Body of pancreas (tissue), 4 donors: Measurements from ENCODE around the gene C19orf25. TPM values are rescaled to one million over a fixed set of nuclear protein-coding genes. Genes with fewer than 3 reads are reported as not detected.

ENCODE experiments used
- ATAC-seq: fragments of 150-250 bp; one replicate; pipeline ENCODE4 v1.9.1; 2016
- DNase-seq, 4 donors: peaks; one replicate each; pipeline ENCODE4 v3.0.0-alpha.2; 2019
- H3K27ac ChIP-seq, 4 donors: fragments of 200-600 bp; sonication (generic); 1 replicate in 3 of 4; 2 replicates in 1 of 4; pipeline versions ENCODE4 v1.5.1 to v1.6.1; 2016 to 2019; ENCODE audit warnings: mild to moderate bottlenecking in 1 of 4, mixed read lengths in 1 of 4, moderate library complexity in 1 of 4
- H3K27me3 ChIP-seq, 2 donors: fragments of 200-600 bp; sonication (generic); one replicate each; pipeline ENCODE4 v1.6.0; 2016; ENCODE audit warnings: mild to moderate bottlenecking in 1 of 2
- H3K36me3 ChIP-seq, 2 donors: fragments of 200-600 bp; sonication (generic); replicated peaks in 1 of 2; 2 replicates each; pipeline ENCODE4 v1.5.1; 2016; ENCODE audit warnings: low read depth in 2 of 2; ENCODE audit not compliant: insufficient read depth in 1 of 2
- H3K4me1 ChIP-seq: fragments of 200-600 bp; sonication (generic); one replicate; pipeline ENCODE4 v1.6.0; 2016
- H3K4me3 ChIP-seq, 2 donors: fragments of 200-600 bp; sonication (generic); 1 replicate in 1 of 2; 2 replicates in 1 of 2; pipeline ENCODE4 v1.5.1; 2016 to 2019
- H3K9me3 ChIP-seq, 3 donors: fragments of 200-600 bp; sonication (generic); 1 replicate in 2 of 3; 2 replicates in 1 of 3; pipeline ENCODE4 v1.5.1; 2016
- POLR2A ChIP-seq, 3 donors: fragments of 450-650 bp; IDR thresholded peaks; one replicate each; pipeline ENCODE4 v1.6.1; 2016; ENCODE audit warnings: antibody characterized with exemption in 3 of 3, mild to moderate bottlenecking in 2 of 3
- WGBS, 2 donors: methylation state at CpG; one replicate each; pipeline ENCODE4 v1.1.5; 2017; 5-methylcytosine and 5-hydroxymethylcytosine counted together
- intact Hi-C: fragments of 100-400 bp; cut with DNase I; formaldehyde crosslinking; loops from one replicate; pipeline ENCODE4 v1.15.1; 2023
- total RNA-seq, 2 donors: library from RNA; depleted of rRNA; stranded (reverse); fragments of >200 nt; gene quantifications; one replicate each; pipeline ENCODE4 v1.1.0, GENCODE V29; 2016
- TF ChIP-seq, protein P1 (sequence below), 7 experiments: fragments of 450-650 bp in 4 of 7; fragments of 200-600 bp in 3 of 7; sonication (generic) in 3 of 7; IDR thresholded peaks; one replicate each; pipeline ENCODE4 v1.5.1; 2016 to 2019; ENCODE audit warnings: antibody characterized with exemption in 7 of 7

C19orf25 gene
- total RNA-seq, 2 donors from 2014 or later = 26.7 to 31.4 TPM

DNA sequence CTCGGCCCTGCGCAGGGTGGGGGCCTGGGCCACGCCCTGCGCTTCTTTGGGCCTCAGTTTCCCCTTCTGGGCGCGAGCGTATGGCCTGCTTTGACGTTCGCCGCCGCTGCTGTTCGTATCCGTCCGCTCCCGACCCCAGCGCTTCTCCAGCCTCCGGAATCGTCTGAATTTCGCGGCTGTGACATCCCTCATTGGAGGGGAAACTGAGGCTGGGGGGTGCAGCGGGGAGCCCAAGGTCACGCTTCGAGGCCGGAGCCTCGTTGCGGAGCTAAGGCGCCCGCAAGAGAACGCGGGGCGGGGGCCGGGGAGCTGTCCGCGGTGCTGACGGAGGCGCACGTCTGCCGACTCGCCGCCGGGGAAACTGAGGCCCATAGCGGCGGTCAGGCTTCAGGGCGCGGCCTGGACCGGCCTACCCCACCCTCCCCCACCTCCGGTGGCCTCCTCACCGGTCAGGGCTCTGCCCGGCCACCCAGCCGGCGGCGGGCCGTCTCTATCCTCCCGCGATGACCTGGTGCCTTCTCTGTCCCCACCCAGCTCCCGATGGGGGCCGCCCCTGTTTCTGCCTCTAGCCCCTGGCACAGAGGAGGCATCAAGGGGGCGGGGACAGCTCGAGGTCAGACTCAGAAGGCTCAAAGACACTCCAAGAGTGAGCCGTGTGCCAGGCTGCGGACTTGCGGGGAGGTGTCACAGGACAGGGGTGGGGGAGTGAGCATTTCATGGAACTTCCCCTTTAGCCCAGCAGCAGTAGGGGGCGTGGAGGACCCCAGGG is 32.1 kb downstream of the C19orf25 start:
- DNase-seq (no peak), ATAC-seq (no peak)
- 5 to 20% methylated on average over 1 to 63 of the region's 63 CpGs for WGBS, 2 donors
- H3K9me3 ChIP-seq = no peaks in the 10 kb centered on the region
- peaks cover 4 to 56% of the 10 kb centered on the region in 2 donors for H3K27me3 ChIP-seq
- H3K27ac ChIP-seq = no peak overlapping the region
- no peaks in the 10 kb centered on the region for H3K36me3 ChIP-seq
- intact Hi-C loops = no loop called here
- peaks cover 25% of the 10 kb centered on the region for H3K4me1 ChIP-seq
- TF ChIP-seq, protein P1, sequence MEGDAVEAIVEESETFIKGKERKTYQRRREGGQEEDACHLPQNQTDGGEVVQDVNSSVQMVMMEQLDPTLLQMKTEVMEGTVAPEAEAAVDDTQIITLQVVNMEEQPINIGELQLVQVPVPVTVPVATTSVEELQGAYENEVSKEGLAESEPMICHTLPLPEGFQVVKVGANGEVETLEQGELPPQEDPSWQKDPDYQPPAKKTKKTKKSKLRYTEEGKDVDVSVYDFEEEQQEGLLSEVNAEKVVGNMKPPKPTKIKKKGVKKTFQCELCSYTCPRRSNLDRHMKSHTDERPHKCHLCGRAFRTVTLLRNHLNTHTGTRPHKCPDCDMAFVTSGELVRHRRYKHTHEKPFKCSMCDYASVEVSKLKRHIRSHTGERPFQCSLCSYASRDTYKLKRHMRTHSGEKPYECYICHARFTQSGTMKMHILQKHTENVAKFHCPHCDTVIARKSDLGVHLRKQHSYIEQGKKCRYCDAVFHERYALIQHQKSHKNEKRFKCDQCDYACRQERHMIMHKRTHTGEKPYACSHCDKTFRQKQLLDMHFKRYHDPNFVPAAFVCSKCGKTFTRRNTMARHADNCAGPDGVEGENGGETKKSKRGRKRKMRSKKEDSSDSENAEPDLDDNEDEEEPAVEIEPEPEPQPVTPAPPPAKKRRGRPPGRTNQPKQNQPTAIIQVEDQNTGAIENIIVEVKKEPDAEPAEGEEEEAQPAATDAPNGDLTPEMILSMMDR (IDR thresholded peaks at IDR 0.05) = no peak
- no peak overlapping the region for H3K4me3 ChIP-seq

DNA sequence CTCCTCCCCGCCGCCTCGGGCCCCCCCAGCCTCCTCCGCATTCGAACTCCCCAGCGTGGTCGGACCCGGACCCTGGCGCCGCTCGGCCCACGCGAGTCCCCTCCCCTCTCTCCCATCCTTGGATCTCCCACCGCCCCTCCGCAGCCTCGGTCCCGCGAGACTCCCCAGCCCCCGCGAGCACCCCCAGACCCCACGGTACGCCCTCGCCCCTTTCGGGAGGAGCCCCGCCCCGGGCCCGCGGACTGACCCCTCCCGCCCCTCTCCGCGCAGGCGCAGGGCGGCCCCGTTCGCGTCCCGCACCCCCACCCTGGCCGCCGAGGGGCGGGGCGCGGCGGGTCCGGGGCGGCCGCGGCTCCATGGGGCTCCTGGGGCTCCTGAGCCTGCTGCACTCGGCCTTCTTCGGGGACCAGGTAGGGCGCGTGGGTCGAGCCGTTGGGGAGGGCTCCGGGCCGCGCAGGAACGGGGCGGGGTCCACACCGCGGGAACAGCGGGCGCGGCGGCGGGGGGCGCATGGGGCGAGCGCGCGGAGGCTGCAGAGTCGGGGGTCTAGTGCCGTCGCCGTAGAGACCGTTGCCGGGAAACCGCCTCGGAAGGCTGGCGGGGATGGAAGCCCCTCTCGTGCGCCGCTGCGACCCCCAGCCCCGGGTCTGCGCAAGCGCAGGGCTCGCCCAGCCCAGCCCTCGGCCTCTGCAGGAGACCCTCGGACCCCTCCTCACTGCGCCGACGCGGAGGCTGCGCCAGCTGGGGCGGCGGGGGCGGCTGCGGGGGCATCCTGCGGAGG is 32.9 kb downstream of the C19orf25 start:
- no peak for ATAC-seq
- TF ChIP-seq POLR2A (IDR thresholded peaks at IDR 0.05) = no peak
- TF ChIP-seq, protein P1 (IDR thresholded peaks at IDR 0.05) = no peak
- peaks cover 4 to 49% of the 10 kb centered on the region in 2 donors for H3K27me3 ChIP-seq

DNA sequence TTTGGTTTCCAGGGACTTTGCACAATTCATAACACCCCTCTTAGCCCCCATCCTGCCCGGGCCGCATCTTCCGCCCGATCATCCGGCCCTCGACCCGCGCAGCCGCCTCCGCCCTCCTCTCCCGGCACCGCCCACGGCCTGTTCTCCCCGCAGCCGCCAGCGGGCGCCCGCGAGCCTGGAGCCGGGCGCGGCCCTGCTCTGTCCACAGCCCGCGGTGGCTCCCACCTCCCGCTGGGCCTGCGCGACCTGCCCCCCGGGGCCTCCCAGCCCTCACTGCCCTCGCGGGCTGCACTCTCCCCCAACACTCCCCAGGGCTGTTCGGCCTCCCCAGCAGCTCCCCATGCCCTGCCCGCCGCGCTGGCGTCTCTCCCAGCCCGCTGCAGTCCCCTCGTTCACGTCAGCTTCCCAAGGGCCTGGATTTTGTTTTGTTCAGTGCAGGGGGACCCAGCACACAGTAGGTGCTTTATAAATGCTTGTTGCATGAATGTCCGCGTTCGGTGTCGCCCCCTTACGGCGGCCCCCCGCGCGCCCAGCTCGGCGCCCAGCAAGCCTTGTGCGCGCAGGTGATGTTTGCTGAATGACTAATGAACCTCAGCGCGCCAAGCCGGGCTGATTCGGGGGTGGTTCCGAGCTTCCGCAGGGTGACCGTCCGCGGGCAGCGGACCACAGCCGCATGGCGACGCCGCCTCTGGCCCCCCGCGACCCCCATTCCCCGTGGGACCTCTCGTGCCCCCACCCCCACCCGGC is 33.7 kb downstream of the C19orf25 start:
- WGBS, 2 donors = 1 to 3% methylated on average over 29 to 69 of the region's 70 CpGs
- peaks cover 4 to 41% of the 10 kb centered on the region in 2 donors for H3K27me3 ChIP-seq
- H3K4me1 ChIP-seq = peaks cover 32% of the 10 kb centered on the region

More for the DNA sequence above, 32.9 kb downstream of the C19orf25 start:
- intact Hi-C loops = no loop called here
- Histone ChIP-seq H3K36me3 (peaks cover 0 to 3% of the 10 kb centered on the region in 2 donors), H3K4me3 (no peak overlapping the region), H3K27ac (no peak overlapping the region), H3K4me1 (peaks cover 25% of the 10 kb centered on the region), H3K9me3 (no peaks in the 10 kb centered on the region)
- 1% methylated on average over 81 of the region's 99 CpGs; no CpG with 5 or more reads in 1 of the 2 donors for WGBS, 2 donors
- no peak for DNase-seq

DNA sequence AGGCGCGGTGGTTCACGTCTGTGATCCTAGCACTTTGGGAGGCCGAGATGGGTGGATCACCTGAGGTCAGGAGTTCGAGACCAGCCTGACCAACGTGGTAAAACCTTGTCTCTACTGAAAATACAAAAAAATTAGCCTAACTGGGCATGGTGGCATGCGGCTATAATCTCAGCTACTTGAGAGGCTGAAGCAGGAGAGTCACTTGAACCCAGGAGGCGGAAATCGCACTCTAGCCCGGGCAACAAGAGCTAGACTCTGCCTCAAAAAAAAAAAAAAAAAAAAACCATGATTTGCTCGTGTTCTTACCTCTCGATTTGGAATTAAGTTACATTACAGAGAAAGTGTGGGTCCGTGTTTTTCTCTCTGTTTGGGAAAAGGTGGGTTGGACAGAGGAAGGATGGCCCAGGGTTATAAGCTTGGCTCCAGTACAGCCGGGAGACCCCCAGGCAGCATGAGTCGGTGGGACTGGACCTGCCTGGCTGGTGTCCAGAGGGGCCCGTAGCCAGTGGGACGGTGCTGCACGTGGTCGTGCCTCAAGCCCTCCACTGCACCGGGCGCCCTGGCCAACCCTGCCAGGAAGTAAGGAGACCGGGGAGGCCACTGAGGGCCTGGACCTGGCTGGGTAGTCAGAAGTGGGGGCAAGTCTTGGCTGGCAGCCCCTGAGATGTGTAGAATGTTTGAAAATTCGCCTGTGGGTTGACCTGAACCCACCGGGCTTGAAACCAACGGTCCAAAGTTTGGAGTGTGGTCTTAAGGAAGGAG is 37.2 kb downstream of the C19orf25 start:
- no peak overlapping the region for H3K4me3 ChIP-seq
- TF ChIP-seq POLR2A (IDR thresholded peaks at IDR 0.05) = no peak
- H3K4me1 ChIP-seq = peaks cover 49% of the 10 kb centered on the region
- WGBS, 2 donors = 86 to 88% methylated on average over 18 to 19 of the region's 25 CpGs
- intact Hi-C loops = no loop called here
- no peaks in the 10 kb centered on the region for H3K9me3 ChIP-seq
- peaks cover 0 to 15% of the 10 kb centered on the region in 2 donors for H3K36me3 ChIP-seq
- ATAC-seq (no peak), DNase-seq (no peak)
- H3K27me3 ChIP-seq = peaks cover 0 to 17% of the 10 kb centered on the region in 2 donors
- no peak overlapping the region for H3K27ac ChIP-seq

More for the DNA sequence above, 33.7 kb downstream of the C19orf25 start:
- H3K9me3 ChIP-seq = no peaks in the 10 kb centered on the region
- intact Hi-C loops = no loop called here
- TF ChIP-seq, protein P1 (IDR thresholded peaks at IDR 0.05) = peak; percentile 64 to 93 (median 87)
- no peak for TF ChIP-seq POLR2A (IDR thresholded peaks at IDR 0.05)
- H3K4me3 ChIP-seq = no peak overlapping the region
- H3K27ac ChIP-seq = no peak overlapping the region
- ATAC-seq (peak; percentile 86), DNase-seq (peak; percentile 58 to 69 (median 64))
- H3K36me3 ChIP-seq = peaks cover 0 to 11% of the 10 kb centered on the region in 2 donors
